ENCODE data around the gene ORC3. TPM values are rescaled to one million over a fixed set of nuclear protein-coding genes. Genes with fewer than 3 reads are reported as not detected.

Gene ORC3
- total RNA-seq, 1 experiment from 2014 or later = 25.7 TPM

GRCh38 chr6:87572021-87572420 is 17.9 kb upstream of the ORC3 start:
- Histone ChIP-seq H3K4me1 (ENCODE audit: insufficient read depth, low read length) (peaks cover 19% of the 10 kb centered on the region), H3K9me2 (replicated peaks; ENCODE audit: low read length) (no peaks in the 10 kb centered on the region), H3K9ac (ENCODE audit: low read length) (no peak overlapping the region), H2AFZ (ENCODE audit: low read length) (no peak overlapping the region), H3K4me2 (ENCODE audit: low read length) (peak overlapping the region; percentile 19; the same call in 1 of the 2 replicates), H4K20me1 (ENCODE audit: low read length) (peaks cover 4% of the 10 kb centered on the region; the same call in 1 of the 2 replicates), H3K27me3 (ENCODE audit: low read length) (no peaks in the 10 kb centered on the region), H3K27ac (ENCODE audit: low read length) (peak overlapping the region; percentile 11; the same call in 1 of the 2 replicates), H3K4me3 (ENCODE audit: low read length) (no peak overlapping the region), H3K79me2 (ENCODE audit: low read length) (peaks cover 51% of the 10 kb centered on the region), H3K36me3 (ENCODE audit: low read depth, low read length) (peaks cover 3% of the 10 kb centered on the region; the same call in 1 of the 2 replicates), H3F3A (ENCODE audit: low read length, unreplicated experiment) (no peaks in the 10 kb centered on the region), H3K9me3 (ENCODE audit: low read length) (no peaks in the 10 kb centered on the region)
- intact Hi-C loops (cut with micrococcal nuclease) = no loop called here
- no TSS peak for BruUV-seq (replicated peaks)
- peak; percentile 57 for ATAC-seq
- CTCF ChIA-PET = interaction anchor here (0.6 kb wide), 1 partner anchor 17 kb away, joined by 4 read pairs; no protein-coding TSS in a partner anchor
- TF ChIP-seq EZH2phosphoT487 (IDR thresholded peaks at IDR 0.05; ENCODE audit: borderline replicate concordance, low read length) = no peak
- no peak for TF ChIP-seq EZH2 (IDR thresholded peaks at IDR 0.05; ENCODE audit: low read length, unreplicated experiment)
- TF ChIP-seq CTCF (conservative IDR thresholded peaks at IDR 0.05; ENCODE audit: low read depth, low read length) = no peak
- POLR2A ChIA-PET (ENCODE audit: unreplicated experiment) = interaction anchor here (0.6 kb wide), 1 partner anchor 34 kb away, joined by 7 read pairs; no protein-coding TSS in a partner anchor
- peak; percentile 11 for DNase-seq

GRCh38 chr6:87572883-87573282 is 17.1 kb upstream of the ORC3 start:
- no peaks in the 10 kb centered on the region for H3K9me2 ChIP-seq (replicated peaks; ENCODE audit: low read length)
- no peak overlapping the region for H3K27ac ChIP-seq (ENCODE audit: low read length)
- no peaks in the 10 kb centered on the region for H3F3A ChIP-seq (ENCODE audit: low read length, unreplicated experiment)
- H2AFZ ChIP-seq (ENCODE audit: low read length) = no peak overlapping the region
- H3K79me2 ChIP-seq (ENCODE audit: low read length) = peaks cover 57% of the 10 kb centered on the region
- no peak overlapping the region for H3K9ac ChIP-seq (ENCODE audit: low read length)
- TF ChIP-seq EZH2 (IDR thresholded peaks at IDR 0.05; ENCODE audit: low read length, unreplicated experiment) = no peak
- no peak for TF ChIP-seq EZH2phosphoT487 (IDR thresholded peaks at IDR 0.05; ENCODE audit: borderline replicate concordance, low read length)
- TF ChIP-seq CTCF (conservative IDR thresholded peaks at IDR 0.05; ENCODE audit: low read depth, low read length) = no peak
- no peak overlapping the region for H3K4me3 ChIP-seq (ENCODE audit: low read length)
- no TSS peak for BruUV-seq (replicated peaks)
- ChIA-PET POLR2A (ENCODE audit: unreplicated experiment) (no interaction called here), CTCF (no interaction called here)
- DNase-seq (no peak), ATAC-seq (no peak)
- no peak overlapping the region for H3K4me2 ChIP-seq (ENCODE audit: low read length)
- H3K4me1 ChIP-seq (ENCODE audit: insufficient read depth, low read length) = peaks cover 19% of the 10 kb centered on the region
- H3K27me3 ChIP-seq (ENCODE audit: low read length) = no peaks in the 10 kb centered on the region
- peaks cover 7% of the 10 kb centered on the region for H3K36me3 ChIP-seq (ENCODE audit: low read depth, low read length)
- intact Hi-C loops (cut with micrococcal nuclease) = no loop called here
- peaks cover 4% of the 10 kb centered on the region; the same call in 1 of the 2 replicates for H4K20me1 ChIP-seq (ENCODE audit: low read length)
- no peaks in the 10 kb centered on the region for H3K9me3 ChIP-seq (ENCODE audit: low read length)

GRCh38 chr6:87573307-87574024 is 16.5 kb upstream of the ORC3 start:
- peaks cover 61% of the 10 kb centered on the region for H3K79me2 ChIP-seq (ENCODE audit: low read length)
- POLR2A ChIA-PET (ENCODE audit: unreplicated experiment) = no interaction called here
- BruUV-seq (replicated peaks) = no TSS peak
- intact Hi-C loops (cut with micrococcal nuclease) = no loop called here
- no peaks in the 10 kb centered on the region for H3K27me3 ChIP-seq (ENCODE audit: low read length)
- CTCF ChIA-PET = no interaction called here
- DNase-seq (no peak), ATAC-seq (no peak)
- H3F3A ChIP-seq (ENCODE audit: low read length, unreplicated experiment) = no peaks in the 10 kb centered on the region
- no peaks in the 10 kb centered on the region for H3K9me2 ChIP-seq (replicated peaks; ENCODE audit: low read length)
- no peak for TF ChIP-seq EZH2phosphoT487 (IDR thresholded peaks at IDR 0.05; ENCODE audit: borderline replicate concordance, low read length)
- no peak for TF ChIP-seq EZH2 (IDR thresholded peaks at IDR 0.05; ENCODE audit: low read length, unreplicated experiment)
- no peak for TF ChIP-seq CTCF (conservative IDR thresholded peaks at IDR 0.05; ENCODE audit: low read depth, low read length)
- H3K9me3 ChIP-seq (ENCODE audit: low read length) = no peaks in the 10 kb centered on the region
- H3K36me3 ChIP-seq (ENCODE audit: low read depth, low read length) = peaks cover 7% of the 10 kb centered on the region
- H3K27ac ChIP-seq (ENCODE audit: low read length) = no peak overlapping the region
- peaks cover 4% of the 10 kb centered on the region; the same call in 1 of the 2 replicates for H4K20me1 ChIP-seq (ENCODE audit: low read length)
- peaks cover 19% of the 10 kb centered on the region for H3K4me1 ChIP-seq (ENCODE audit: insufficient read depth, low read length)
- H3K4me3 ChIP-seq (ENCODE audit: low read length) = no peak overlapping the region
- H3K9ac ChIP-seq (ENCODE audit: low read length) = no peak overlapping the region
- no peak overlapping the region for H3K4me2 ChIP-seq (ENCODE audit: low read length)
- no peak overlapping the region for H2AFZ ChIP-seq (ENCODE audit: low read length)

Measured in PC-3 (cell line).